ENCODE results near the gene CAMKMT.

DNA sequence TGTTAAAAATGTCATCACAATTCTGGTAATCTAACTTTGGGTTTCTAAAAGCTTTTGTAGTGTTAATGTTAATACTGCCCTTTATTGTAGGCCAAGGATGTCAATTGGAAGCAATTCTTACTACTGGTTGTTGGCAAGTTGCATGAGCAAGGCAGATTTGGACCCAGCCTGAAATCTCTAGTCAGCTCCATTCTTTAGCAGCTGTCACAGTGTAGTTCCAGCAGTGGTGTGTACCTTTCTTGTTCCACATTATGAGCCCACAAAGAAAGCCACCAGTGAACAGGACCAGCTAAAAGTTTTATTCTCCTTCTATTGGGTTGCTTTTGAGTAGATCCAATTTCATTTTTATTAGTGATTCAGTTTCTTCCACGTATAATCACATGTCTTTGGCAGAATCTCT, 133.8 kb downstream of the CAMKMT start:
- TF ChIP-seq, protein P1, sequence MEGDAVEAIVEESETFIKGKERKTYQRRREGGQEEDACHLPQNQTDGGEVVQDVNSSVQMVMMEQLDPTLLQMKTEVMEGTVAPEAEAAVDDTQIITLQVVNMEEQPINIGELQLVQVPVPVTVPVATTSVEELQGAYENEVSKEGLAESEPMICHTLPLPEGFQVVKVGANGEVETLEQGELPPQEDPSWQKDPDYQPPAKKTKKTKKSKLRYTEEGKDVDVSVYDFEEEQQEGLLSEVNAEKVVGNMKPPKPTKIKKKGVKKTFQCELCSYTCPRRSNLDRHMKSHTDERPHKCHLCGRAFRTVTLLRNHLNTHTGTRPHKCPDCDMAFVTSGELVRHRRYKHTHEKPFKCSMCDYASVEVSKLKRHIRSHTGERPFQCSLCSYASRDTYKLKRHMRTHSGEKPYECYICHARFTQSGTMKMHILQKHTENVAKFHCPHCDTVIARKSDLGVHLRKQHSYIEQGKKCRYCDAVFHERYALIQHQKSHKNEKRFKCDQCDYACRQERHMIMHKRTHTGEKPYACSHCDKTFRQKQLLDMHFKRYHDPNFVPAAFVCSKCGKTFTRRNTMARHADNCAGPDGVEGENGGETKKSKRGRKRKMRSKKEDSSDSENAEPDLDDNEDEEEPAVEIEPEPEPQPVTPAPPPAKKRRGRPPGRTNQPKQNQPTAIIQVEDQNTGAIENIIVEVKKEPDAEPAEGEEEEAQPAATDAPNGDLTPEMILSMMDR (IDR thresholded peaks at IDR 0.05 in 8 of 11, conservative IDR thresholded peaks at IDR 0.05 in 3 of 11), result no peak
- TF ChIP-seq POLR2AphosphoS5 (IDR thresholded peaks at IDR 0.05), result no peak

Measured in spleen (tissue), 7 donors.